ENCODE results near the gene GPR183. TPM values are rescaled to one million over a fixed set of nuclear protein-coding genes. Genes with fewer than 3 reads are reported as not detected.

Gene GPR183
- polyA plus RNA-seq, 3 donors from 2014 or later, result 63.2 to 154 (median 87.1) TPM

DNA sequence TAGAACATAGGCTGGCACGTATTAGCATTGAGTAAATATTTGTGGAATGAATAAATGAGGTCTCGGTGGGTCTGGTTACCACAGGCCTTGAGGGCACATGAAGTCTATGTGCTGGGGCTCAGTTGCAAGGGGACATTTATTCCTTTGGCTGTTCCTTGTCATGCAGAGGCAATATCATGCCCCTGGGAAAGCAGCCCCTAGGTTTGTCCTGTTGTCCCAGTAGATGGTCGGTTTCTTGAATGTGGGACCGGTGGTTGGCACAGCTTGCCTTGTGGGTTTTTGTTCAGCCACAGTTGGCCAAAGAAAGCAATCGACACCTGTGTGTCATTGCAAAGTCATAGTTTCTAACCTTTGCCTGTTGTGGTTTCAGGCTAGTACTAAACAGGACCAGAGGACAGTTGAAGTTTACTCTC lies 24.7 kb upstream of the GPR183 start:
- peak overlapping the region in 1 of 6 donors; percentile 36 for H3K27ac Mint-ChIP-seq
- H3K4me3 Mint-ChIP-seq, result peak overlapping the region in 2 of 5 donors; percentile 9 to 15
- H3K36me3 Mint-ChIP-seq, result peaks cover 17 to 49% (median 27%) of the 10 kb centered on the region in 3 donors
- DNase-seq, result peak in 1 of 3 donors; percentile 33
- peaks cover 0 to 1% (median 0%) of the 10 kb centered on the region in 3 donors for H3K27me3 Mint-ChIP-seq (ENCODE audit: low read depth in 3 of 3)
- H3K9me3 Mint-ChIP-seq, result no peaks in the 10 kb centered on the region
- peaks cover 17 to 26% of the 10 kb centered on the region in 2 donors for H3K4me1 Mint-ChIP-seq

DNA sequence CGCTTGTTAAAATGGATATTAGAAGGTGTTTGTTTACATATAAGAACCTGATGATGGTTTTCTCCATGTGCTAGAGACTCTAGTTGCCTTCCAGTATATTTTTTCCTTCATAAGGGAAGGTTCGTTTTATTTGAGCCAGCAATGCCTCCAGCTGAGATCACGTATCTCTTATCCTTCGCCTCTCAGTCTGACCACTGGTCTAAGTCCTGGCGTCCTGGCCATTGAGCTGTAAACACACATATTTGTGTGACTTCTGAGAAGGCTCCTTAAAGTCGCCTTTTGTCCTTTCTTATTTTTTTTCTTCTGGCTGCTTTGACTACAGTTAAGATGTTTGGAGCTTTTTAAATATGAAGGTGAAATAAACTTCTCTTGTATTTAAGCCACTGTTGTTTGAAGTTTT lies 23.7 kb upstream of the GPR183 start:
- H3K4me1 Mint-ChIP-seq, result peaks cover 19 to 32% of the 10 kb centered on the region in 2 donors
- peaks cover 17 to 43% (median 23%) of the 10 kb centered on the region in 3 donors for H3K36me3 Mint-ChIP-seq
- peaks cover 0 to 1% (median 0%) of the 10 kb centered on the region in 3 donors for H3K27me3 Mint-ChIP-seq (ENCODE audit: low read depth in 3 of 3)
- H3K9me3 Mint-ChIP-seq, result no peaks in the 10 kb centered on the region
- H3K27ac Mint-ChIP-seq, result no peak overlapping the region
- H3K4me3 Mint-ChIP-seq, result no peak overlapping the region
- no peak for DNase-seq

DNA sequence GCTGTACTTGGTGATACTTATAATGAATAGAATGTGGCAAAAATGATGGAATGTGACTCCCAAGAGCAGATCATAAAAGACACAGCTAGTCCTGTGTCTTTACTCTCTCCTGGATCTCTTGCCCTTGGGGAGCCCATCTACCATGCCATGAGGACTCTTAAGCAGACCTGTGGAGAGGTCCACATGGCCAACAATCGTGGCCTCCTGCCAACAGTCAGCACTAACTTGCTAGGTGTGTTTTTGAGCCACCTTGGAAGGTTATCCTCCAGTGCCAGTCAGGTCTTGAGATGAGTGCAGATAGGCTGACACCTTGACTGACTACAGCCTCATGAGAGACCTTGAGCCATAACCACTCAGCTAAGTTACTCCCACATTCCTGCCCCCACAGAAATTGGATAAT lies 22.3 kb upstream of the GPR183 start:
- Mint-ChIP-seq H3K4me3 (no peak overlapping the region), H3K4me1 (peaks cover 21 to 46% of the 10 kb centered on the region in 2 donors), H3K27ac (no peak overlapping the region), H3K27me3 (ENCODE audit: low read depth in 3 of 3) (peaks cover 0 to 1% (median 0%) of the 10 kb centered on the region in 3 donors), H3K36me3 (peaks cover 28 to 45% (median 35%) of the 10 kb centered on the region in 3 donors), H3K9me3 (no peaks in the 10 kb centered on the region)
- DNase-seq, result no peak

DNA sequence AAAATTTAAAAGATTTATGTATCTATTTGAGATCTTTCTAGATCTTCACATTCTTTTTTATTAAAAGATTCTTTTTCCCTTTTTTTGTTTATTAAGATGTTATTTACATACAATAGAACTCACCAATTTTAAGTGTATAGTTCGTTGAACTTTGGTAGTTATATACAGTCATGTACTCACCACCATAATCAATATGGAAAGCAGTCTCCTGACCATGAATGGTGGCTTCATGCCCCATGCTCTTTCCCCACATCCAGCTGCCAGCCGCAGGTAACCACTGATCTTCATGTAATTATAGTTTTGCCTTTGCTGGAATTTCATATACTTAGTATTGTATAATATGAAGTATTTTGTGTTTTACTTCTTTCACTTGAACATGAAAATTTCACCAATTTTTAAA lies 20.6 kb upstream of the GPR183 start:
- Mint-ChIP-seq H3K9me3 (no peaks in the 10 kb centered on the region), H3K36me3 (peaks cover 28 to 46% (median 32%) of the 10 kb centered on the region in 3 donors), H3K4me1 (peaks cover 24 to 57% of the 10 kb centered on the region in 2 donors), H3K27ac (peak overlapping the region in 1 of 6 donors; percentile 38), H3K4me3 (no peak overlapping the region), H3K27me3 (ENCODE audit: low read depth in 3 of 3) (no peaks in the 10 kb centered on the region)
- DNase-seq, result no peak

DNA sequence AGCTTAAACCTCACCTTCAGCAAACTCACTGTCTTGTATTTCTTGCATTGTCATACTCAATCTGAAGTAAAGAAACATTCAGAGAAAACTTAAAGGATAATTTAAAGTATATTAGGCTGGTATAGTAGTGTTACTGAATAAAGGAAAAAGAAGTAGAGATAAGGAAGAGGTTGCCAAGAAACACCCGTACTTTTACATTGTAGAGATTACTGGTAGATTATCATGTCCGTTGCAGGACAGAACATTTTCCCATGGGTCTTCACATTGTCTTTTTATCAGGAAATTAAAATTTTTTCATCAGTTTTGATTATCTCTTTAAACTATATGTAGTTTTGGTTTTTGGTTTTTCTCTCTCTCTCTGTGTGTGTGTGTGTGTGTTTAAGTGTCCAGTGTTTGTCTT lies 19.9 kb upstream of the GPR183 start:
- Mint-ChIP-seq H3K4me1 (peaks cover 24 to 57% of the 10 kb centered on the region in 2 donors), H3K4me3 (no peak overlapping the region), H3K27me3 (ENCODE audit: low read depth in 3 of 3) (peaks cover 0 to 2% (median 0%) of the 10 kb centered on the region in 3 donors), H3K36me3 (peaks cover 28 to 40% (median 31%) of the 10 kb centered on the region in 3 donors), H3K9me3 (no peaks in the 10 kb centered on the region), H3K27ac (peak overlapping the region in 1 of 6 donors; percentile 38)
- no peak for DNase-seq

DNA sequence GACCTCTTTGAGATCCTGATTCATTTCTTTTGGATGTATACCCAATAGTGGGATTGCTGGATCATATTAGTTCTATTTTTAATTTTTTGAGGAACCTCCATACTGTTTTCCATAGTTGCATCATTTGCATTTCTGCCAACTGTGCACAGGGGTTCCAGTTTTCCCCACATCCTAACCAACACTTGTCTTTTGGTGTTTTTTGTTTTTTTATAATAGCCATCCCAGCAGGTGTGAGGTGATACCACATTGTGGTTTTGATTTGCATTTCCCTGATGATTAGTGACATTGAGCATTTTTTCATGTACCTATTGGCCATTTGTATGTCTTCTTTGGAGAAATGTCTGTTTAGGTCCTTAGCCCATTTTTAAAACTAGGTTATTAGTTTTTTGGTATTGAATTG lies 18.8 kb upstream of the GPR183 start:
- Mint-ChIP-seq H3K4me3 (no peak overlapping the region), H3K4me1 (peaks cover 21 to 55% of the 10 kb centered on the region in 2 donors), H3K27ac (no peak overlapping the region), H3K27me3 (ENCODE audit: low read depth in 3 of 3) (peaks cover 0 to 2% (median 0%) of the 10 kb centered on the region in 3 donors), H3K36me3 (peaks cover 28 to 36% (median 31%) of the 10 kb centered on the region in 3 donors), H3K9me3 (no peaks in the 10 kb centered on the region)
- no peak for DNase-seq

DNA sequence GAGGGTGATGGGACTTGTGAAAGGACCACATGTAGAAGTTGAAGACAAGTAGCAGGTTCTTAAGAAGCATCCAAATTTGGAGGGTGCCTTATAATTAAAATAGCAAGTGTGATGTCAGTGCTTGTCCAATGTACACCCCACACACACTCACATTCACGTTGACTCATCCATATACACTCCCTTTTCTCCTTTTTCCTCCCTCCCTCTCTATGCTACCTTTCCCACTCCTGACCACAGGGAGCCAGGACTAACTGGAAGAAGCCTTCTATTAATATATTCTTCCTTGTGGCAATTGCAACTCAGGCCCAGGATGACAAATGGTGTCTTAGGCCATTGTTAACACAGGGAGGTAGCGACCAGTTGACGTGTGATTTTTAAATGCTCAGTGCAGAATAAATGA lies 16.3 kb upstream of the GPR183 start:
- Mint-ChIP-seq H3K4me3 (peak overlapping the region in 1 of 5 donors; percentile 18), H3K4me1 (peaks cover 21 to 52% of the 10 kb centered on the region in 2 donors), H3K36me3 (peaks cover 26 to 38% (median 28%) of the 10 kb centered on the region in 3 donors), H3K9me3 (no peaks in the 10 kb centered on the region), H3K27ac (peak overlapping the region in 5 of 6 donors; percentile 64 to 87 (median 73)), H3K27me3 (ENCODE audit: low read depth in 3 of 3) (peaks cover 0 to 2% (median 0%) of the 10 kb centered on the region in 3 donors)
- no peak for DNase-seq

DNA sequence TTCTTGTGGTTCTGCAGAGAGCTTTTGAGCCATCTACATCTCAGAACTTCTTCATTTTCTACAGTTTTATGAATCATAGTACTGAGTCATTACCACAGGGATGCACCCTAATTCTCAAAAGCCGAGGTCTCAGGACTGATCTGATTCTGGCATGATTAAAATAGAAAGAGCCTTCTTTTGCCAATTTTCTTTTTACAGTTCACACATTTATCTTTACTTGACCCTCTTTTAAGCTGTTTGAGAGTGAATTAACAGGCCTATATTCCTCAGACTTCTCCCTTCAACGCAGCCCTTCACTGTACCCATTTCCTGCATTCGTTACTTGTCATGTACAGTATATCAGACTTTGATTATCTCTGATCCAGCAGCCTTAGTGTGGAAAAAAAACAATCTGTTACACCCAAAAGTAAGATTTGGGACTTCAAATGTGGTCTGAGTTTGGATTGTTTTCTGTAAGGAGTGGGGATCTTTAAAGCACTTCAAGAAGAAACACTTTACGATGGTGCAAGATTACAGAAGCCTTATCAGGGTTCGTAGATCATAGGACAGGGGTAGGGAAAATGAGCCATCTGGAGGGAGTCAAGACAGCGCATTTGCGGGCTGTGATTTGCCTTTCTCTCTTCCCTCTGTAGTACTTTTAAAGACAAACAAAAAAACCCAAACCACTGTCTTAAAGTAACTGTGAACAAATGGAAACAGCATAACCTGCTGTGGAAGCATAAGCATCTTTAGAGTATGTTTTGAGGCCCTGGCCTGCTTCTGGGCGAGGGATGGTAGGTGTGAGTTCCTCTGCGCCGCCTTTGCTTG lies 15.3 kb upstream of the GPR183 start:
- Mint-ChIP-seq H3K27ac (peak overlapping the region; percentile 38 to 87 (median 70)), H3K27me3 (ENCODE audit: low read depth in 3 of 3) (peaks cover 0 to 2% (median 0%) of the 10 kb centered on the region in 3 donors), H3K4me1 (peaks cover 21 to 52% of the 10 kb centered on the region in 2 donors), H3K9me3 (no peaks in the 10 kb centered on the region), H3K4me3 (peak overlapping the region in 3 of 5 donors; percentile 33 to 66 (median 43)), H3K36me3 (peaks cover 26 to 38% (median 27%) of the 10 kb centered on the region in 3 donors)
- no peak for DNase-seq

DNA sequence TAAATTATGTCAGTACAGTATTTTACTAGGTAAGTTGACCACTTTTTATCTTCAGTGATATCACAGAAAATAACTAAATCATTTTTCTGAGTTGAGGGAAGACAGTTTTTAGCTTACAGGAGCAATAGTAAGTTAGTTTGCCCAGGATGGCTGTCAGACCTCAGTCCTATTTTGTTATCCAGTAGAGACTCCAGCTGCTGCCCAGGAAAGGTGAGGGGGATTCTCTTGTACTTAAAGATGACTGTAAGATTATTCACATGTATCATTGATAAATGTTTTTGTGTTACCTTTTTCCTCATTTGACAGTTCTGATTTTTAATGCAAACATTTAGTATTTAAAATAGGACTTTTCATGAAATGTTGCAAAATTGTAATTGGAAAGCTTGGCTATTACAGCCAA lies 14.5 kb upstream of the GPR183 start:
- Mint-ChIP-seq H3K27me3 (ENCODE audit: low read depth in 3 of 3) (peaks cover 0 to 2% (median 0%) of the 10 kb centered on the region in 3 donors), H3K27ac (peak overlapping the region in 5 of 6 donors; percentile 38 to 87 (median 73)), H3K9me3 (no peaks in the 10 kb centered on the region), H3K4me1 (peaks cover 21 to 58% of the 10 kb centered on the region in 2 donors), H3K4me3 (no peak overlapping the region), H3K36me3 (peaks cover 26 to 39% (median 34%) of the 10 kb centered on the region in 3 donors)
- DNase-seq, result no peak

DNA sequence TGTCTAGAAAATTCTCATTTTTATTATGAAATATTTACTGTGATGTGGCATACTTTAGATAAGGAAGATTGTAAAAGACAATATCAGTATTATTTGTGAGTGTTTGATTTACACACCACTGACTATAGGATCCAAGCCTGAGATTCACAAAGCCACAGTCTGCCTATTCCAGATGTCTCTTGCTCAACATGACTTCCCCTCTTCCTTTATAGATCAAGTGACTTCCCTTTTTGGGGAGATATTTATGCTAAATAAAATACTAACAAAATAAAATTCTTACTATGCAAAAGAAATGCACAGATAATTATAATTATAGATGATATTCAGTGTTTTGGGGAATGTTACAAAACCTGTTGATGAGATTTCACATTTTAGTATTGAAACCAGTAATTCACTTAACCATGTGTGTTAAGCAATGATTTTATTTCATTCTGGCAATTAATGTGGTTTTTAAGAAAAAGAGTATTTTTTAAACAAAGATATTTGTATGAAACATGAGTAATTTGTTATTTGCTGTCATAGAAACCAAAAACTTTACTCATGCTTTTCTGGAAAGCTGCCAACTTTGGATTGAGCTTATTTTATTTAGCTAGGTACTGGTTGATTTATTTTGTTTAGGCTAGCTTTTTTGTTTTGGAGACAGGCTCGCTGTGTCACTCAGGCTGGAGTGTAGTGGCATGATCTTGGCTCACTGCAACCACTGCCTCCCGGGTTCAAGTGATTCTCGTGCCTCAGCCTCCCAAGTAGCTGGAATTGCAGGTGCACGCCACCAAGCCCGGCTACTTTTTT lies 13.7 kb upstream of the GPR183 start:
- Mint-ChIP-seq H3K4me3 (no peak overlapping the region), H3K9me3 (no peaks in the 10 kb centered on the region), H3K4me1 (peaks cover 22 to 59% of the 10 kb centered on the region in 2 donors), H3K27me3 (ENCODE audit: low read depth in 3 of 3) (peaks cover 0 to 2% (median 0%) of the 10 kb centered on the region in 3 donors), H3K36me3 (peaks cover 32 to 38% (median 36%) of the 10 kb centered on the region in 3 donors), H3K27ac (no peak overlapping the region)
- DNase-seq, result no peak

DNA sequence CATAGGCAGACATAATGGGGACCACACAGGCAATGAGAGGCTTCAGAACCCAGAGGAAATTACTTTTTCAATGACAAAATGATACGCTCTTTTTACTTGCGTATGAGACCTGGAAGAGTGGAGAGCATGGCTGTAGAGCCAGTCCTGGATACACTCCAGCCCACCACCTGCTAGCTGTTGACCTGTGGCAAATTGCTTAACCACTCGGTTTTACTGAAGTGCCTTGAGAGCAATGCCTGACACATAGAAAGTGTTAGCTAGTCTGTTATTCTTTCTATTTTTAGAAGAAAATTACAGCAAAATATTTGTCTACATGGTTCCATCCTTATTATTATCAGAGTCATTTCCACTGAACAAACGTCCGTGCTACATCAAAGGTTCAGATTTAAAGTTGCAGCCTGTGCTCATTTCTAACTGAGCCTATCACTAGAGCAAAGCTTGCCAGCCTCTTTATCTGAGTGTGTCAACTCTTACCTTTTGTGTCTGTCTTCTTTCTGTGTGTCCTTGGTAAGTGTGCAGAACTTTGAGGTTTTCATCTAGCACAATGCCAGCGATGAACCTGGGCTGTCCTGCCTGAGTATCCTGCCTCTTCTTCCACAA lies 9.6 kb upstream of the GPR183 start:
- Mint-ChIP-seq H3K27ac (peak overlapping the region in 3 of 6 donors; percentile 12 to 21 (median 13)), H3K9me3 (no peaks in the 10 kb centered on the region), H3K36me3 (peaks cover 20 to 39% (median 21%) of the 10 kb centered on the region in 3 donors), H3K27me3 (ENCODE audit: low read depth in 3 of 3) (peaks cover 0 to 1% (median 0%) of the 10 kb centered on the region in 3 donors), H3K4me3 (no peak overlapping the region), H3K4me1 (peaks cover 28 to 55% of the 10 kb centered on the region in 2 donors)
- DNase-seq, result no peak

DNA sequence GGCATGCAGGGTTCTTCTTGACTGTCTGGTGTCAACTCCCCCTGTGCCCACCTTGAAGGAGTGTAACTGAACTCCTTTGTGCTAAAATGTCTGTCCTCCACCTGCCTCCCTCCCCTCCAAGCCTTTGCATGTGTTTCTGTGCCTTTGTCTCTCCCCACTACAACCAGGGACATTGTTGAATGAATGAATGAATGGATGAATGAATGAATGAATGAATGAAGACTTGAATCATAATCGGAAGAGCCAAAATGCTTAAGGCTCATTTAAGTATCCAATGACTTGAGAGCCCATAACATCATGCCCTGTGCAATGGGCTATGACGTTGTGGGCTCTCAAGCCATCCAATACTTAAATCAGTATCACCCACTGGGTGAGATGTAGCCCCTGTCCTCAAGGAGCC lies 9.0 kb upstream of the GPR183 start:
- H3K4me1 Mint-ChIP-seq, result peaks cover 26 to 53% of the 10 kb centered on the region in 2 donors
- no peaks in the 10 kb centered on the region for H3K9me3 Mint-ChIP-seq
- peaks cover 20 to 39% (median 21%) of the 10 kb centered on the region in 3 donors for H3K36me3 Mint-ChIP-seq
- H3K4me3 Mint-ChIP-seq, result no peak overlapping the region
- peak overlapping the region in 3 of 6 donors; percentile 15 to 32 (median 31) for H3K27ac Mint-ChIP-seq
- no peak for DNase-seq
- H3K27me3 Mint-ChIP-seq (ENCODE audit: low read depth in 3 of 3), result peaks cover 0 to 1% (median 0%) of the 10 kb centered on the region in 3 donors

DNA sequence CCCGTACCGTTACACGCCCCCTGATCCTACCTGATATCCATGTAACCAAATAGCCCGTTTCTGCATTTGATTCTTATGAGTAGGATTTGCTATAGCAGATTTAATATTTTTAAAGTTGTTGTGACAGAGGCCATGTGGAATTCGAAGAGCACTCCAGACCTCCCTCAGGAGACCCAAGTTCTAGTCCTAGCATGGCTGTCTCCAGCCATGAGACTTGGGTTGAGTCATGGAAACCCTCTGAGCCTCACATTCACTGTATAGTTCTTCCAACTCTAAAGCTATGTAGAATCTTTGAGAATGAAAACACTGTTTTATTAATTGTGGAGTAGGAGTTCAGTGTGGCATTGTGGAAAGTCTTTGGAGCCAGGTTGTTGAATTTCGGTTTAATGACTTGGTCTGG lies 8.0 kb upstream of the GPR183 start:
- peak overlapping the region; percentile 2 to 87 (median 72) for H3K27ac Mint-ChIP-seq
- H3K36me3 Mint-ChIP-seq, result peaks cover 20 to 39% (median 21%) of the 10 kb centered on the region in 3 donors
- H3K4me3 Mint-ChIP-seq, result peak overlapping the region in 4 of 5 donors; percentile 14 to 78 (median 44)
- no peak for DNase-seq
- no peaks in the 10 kb centered on the region for H3K9me3 Mint-ChIP-seq
- H3K27me3 Mint-ChIP-seq (ENCODE audit: low read depth in 3 of 3), result peaks cover 0 to 1% (median 0%) of the 10 kb centered on the region in 3 donors
- H3K4me1 Mint-ChIP-seq, result peaks cover 29 to 58% of the 10 kb centered on the region in 2 donors
